Ectodermal cell (in vitro differentiated cells): ENCODE measurements around the gene CMKLR1.

Experiments used
- H3K27ac ChIP-seq: 2 replicates; pipeline ENCODE4 v1.7.0; 2013; ENCODE audit warnings: mild to moderate bottlenecking, low read depth, low read length; ENCODE audit not compliant: insufficient read depth, poor library complexity, severe bottlenecking
- H3K27me3 ChIP-seq: 2 replicates; pipeline ENCODE4 v1.7.0; 2013; ENCODE audit warnings: mild to moderate bottlenecking, low read length; ENCODE audit not compliant: insufficient read depth, control insufficient read depth, poor library complexity, severe bottlenecking
- H3K36me3 ChIP-seq: one replicate; pipeline ENCODE4 v1.7.0; 2013; ENCODE audit warnings: low read length; ENCODE audit not compliant: control insufficient read depth, insufficient read depth
- H3K4me1 ChIP-seq: one replicate; pipeline ENCODE4 v1.7.0; 2013; ENCODE audit warnings: low read length; ENCODE audit not compliant: control insufficient read depth, insufficient read depth
- H3K4me3 ChIP-seq: 2 replicates; pipeline ENCODE4 v1.7.0; 2013; ENCODE audit warnings: low read depth, low read length, control low read depth; ENCODE audit not compliant: insufficient read depth
- H3K9me3 ChIP-seq: 2 replicates; pipeline ENCODE4 v1.7.0; 2013; ENCODE audit warnings: mild to moderate bottlenecking, low read length, moderate library complexity; ENCODE audit not compliant: control insufficient read depth
- WGBS, 2 experiments: methylation state at CpG; one replicate each; pipeline ENCODE4 v1.1.7; 2013; ENCODE audit warnings: missing lambda C conversion rate in 2 of 2; 5-methylcytosine and 5-hydroxymethylcytosine counted together

CMKLR1 gene

DNA sequence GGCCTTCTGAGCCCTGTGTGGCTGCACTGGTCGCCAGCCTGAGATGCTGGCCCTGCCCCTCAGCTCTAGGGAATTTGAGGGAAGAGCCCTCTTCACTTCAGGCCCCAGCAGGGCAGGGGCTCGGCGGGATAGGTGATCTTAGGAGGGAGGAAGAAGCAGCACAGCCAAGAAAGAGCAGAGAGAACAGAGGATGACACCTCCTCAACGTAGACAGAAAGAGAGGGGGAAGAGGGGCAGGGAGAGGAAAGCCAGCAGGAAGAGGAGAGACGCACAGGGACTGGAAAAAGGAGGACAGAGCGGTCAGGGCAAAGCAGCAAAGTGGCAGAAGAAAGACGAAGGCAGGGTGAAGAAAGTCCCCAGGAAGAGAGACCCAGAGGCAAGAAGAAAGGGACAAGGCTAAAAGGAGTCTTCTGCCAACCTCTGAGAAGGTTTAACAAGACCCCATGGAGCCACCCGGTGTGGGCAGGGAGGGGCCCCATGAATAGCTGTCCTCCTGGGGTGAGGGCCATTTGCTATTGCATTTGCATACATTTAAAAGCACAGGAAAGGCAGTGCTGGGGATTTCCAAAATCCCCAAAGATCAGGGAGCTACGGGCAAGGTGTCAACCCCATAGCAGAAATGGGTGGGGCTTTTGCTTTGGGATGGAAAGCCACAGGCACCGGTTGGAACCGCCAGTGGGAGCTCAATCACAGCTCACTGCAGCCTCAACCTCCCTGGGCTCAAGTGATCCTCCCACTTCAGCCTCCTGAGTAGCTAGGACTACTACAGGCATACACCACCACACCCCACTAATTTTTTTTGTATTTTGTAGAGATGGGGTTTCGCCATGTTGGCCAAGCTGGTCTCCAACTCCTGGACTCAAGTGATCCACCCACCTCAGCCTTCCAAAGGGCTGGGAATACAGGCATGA lies 22.7 kb downstream of the CMKLR1 start:
- Histone ChIP-seq H3K9me3 (no peaks in the 10 kb centered on the region), H3K27ac (no peak overlapping the region), H3K4me1 (peaks cover 10% of the 10 kb centered on the region), H3K27me3 (no peaks in the 10 kb centered on the region), H3K36me3 (no peaks in the 10 kb centered on the region), H3K4me3 (no peak overlapping the region)
- 23 to 25% methylated on average over 11 to 12 of the region's 12 CpGs for WGBS, 2 experiments

GRCh38 chr12:108315486-108316105 lies 23.5 kb downstream of the CMKLR1 start:
- H3K4me3 ChIP-seq: no peak overlapping the region
- H3K9me3 ChIP-seq: no peaks in the 10 kb centered on the region
- H3K27me3 ChIP-seq: no peaks in the 10 kb centered on the region
- H3K27ac ChIP-seq: no peak overlapping the region
- WGBS, 2 experiments: 89 to 91% methylated on average over 4 of the region's 4 CpGs
- H3K36me3 ChIP-seq: no peaks in the 10 kb centered on the region
- H3K4me1 ChIP-seq: peaks cover 12% of the 10 kb centered on the region

DNA sequence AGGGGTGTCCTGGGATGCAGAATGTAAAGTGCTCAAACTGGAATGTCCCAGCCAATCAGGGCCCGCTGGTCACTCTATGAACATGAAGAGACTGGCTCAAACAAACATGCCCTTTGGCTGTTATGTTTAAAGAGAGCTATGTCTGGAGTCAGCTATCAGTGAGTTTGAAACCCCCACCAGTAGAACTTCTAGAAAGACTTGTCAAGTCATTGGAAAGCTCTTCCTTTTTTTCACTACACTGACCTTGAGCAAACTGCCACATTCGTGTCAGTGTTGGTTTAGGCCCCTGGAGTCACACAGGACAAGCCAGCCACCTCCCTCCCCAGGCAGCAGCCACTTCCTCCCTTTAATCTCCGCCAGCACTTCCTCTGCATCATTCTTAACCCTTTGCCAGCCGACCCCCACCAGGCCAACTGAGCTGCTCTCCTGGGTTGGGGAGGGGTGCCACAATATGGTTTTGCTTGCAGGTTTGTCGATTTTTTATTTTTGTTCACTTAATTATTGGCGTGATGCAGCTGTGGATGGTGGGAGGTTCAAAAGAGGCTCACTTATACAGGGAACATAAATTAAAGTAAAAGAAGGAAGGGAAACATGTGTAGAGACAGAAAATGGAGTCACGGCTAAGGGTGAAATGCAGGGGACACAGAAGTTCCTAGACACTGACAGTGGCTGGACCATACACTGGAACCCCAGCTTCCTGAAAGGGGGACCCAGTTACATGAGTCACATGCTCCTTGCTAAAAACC lies 25.3 kb downstream of the CMKLR1 start:
- 70 to 71% methylated on average over 7 of the region's 7 CpGs for WGBS, 2 experiments
- H3K27ac ChIP-seq: no peak overlapping the region
- H3K27me3 ChIP-seq: no peaks in the 10 kb centered on the region
- no peaks in the 10 kb centered on the region for H3K9me3 ChIP-seq
- no peaks in the 10 kb centered on the region for H3K36me3 ChIP-seq
- no peak overlapping the region for H3K4me3 ChIP-seq
- peaks cover 14% of the 10 kb centered on the region for H3K4me1 ChIP-seq

DNA sequence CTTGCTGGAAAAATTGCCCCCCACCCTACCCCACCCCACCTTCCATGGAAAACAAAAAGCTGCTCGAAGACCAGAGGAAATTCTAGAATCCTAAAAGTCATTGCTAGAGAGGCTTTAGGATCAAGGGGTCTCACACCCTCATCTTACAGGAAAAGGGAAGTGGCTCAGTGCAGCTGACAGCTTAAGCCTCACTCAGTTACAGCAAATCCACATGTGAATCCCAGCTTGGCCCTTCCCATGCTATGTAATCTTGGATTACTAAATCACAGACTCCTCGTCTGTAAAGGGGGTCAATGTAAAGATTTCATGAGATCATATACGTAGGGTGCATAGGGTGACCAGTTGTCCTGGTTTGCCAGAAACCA lies 25.9 kb downstream of the CMKLR1 start:
- H3K9me3 ChIP-seq: no peaks in the 10 kb centered on the region
- no peaks in the 10 kb centered on the region for H3K36me3 ChIP-seq
- H3K4me1 ChIP-seq: peaks cover 14% of the 10 kb centered on the region
- H3K27ac ChIP-seq: no peak overlapping the region
- WGBS, 2 experiments: 84 to 91% methylated on average over 3 of the region's 3 CpGs
- no peaks in the 10 kb centered on the region for H3K27me3 ChIP-seq
- H3K4me3 ChIP-seq: no peak overlapping the region

GRCh38 chr12:108312693-108313189 lies 26.4 kb downstream of the CMKLR1 start:
- Histone ChIP-seq H3K36me3 (no peaks in the 10 kb centered on the region), H3K9me3 (no peaks in the 10 kb centered on the region), H3K27ac (no peak overlapping the region), H3K27me3 (no peaks in the 10 kb centered on the region), H3K4me3 (no peak overlapping the region), H3K4me1 (peaks cover 14% of the 10 kb centered on the region)
- WGBS, 2 experiments: 66 to 68% methylated on average over 5 of the region's 5 CpGs

- Histone ChIP-seq H3K27ac (no peak overlapping the region), H3K4me1 (peaks cover 14% of the 10 kb centered on the region), H3K9me3 (no peaks in the 10 kb centered on the region), H3K27me3 (no peaks in the 10 kb centered on the region), H3K4me3 (no peak overlapping the region), H3K36me3 (no peaks in the 10 kb centered on the region)
- WGBS, 2 experiments: 86 to 89% methylated on average over 7 of the region's 7 CpGs
Observed at GRCh38 chr12:108312073-108312659, 26.9 kb downstream of the CMKLR1 start.

DNA sequence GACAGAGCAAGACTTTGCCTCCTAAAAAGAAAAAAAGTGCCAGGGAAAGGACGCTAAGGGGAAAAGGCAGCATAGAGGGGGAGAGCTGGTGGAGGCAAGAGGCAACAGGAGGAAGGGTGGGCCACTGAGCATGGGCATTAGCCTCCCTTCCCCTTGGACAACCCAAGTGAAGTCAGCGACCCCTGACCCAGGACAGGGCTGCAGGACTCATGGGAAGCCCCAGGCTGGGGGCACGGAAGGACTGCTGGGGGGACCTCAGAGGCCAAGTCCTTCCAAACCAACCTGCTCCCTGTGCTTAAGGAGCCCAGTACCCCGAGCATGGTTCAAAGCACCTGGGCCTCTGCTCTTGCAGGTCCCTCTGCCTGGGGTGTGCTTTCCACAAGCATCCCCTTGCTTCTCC lies 27.5 kb downstream of the CMKLR1 start:
- H3K36me3 ChIP-seq: no peaks in the 10 kb centered on the region
- no peak overlapping the region for H3K4me3 ChIP-seq
- H3K9me3 ChIP-seq: no peaks in the 10 kb centered on the region
- peaks cover 13% of the 10 kb centered on the region for H3K4me1 ChIP-seq
- H3K27me3 ChIP-seq: no peaks in the 10 kb centered on the region
- H3K27ac ChIP-seq: no peak overlapping the region
- 86 to 91% methylated on average over 4 of the region's 4 CpGs for WGBS, 2 experiments

DNA sequence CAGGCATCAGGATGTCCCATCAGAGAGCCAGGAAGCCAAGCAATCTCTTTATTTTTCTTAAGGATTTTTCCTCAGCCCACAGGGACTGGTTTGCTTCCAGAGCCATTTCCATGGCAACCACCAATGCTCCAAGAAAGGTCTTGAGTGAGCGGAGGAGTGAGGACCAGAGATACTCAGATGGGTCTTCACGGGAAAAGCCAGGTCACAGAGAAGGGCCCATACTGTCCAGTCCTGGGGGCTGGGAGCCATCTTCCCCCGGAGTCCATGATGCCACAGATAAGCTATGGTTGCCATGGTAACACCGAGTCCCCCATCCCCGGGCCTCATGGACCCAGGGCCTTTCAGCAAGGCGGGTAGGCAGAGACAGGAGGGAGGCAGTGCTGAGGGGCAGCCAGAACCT lies 28.6 kb downstream of the CMKLR1 start:
- no peaks in the 10 kb centered on the region for H3K36me3 ChIP-seq
- no peak overlapping the region for H3K27ac ChIP-seq
- H3K27me3 ChIP-seq: no peaks in the 10 kb centered on the region
- H3K9me3 ChIP-seq: no peaks in the 10 kb centered on the region
- peaks cover 8% of the 10 kb centered on the region for H3K4me1 ChIP-seq
- 79% methylated on average over 6 of the region's 6 CpGs for whole genome bisulfite sequencing, 2 experiments
- H3K4me3 ChIP-seq: no peak overlapping the region

DNA sequence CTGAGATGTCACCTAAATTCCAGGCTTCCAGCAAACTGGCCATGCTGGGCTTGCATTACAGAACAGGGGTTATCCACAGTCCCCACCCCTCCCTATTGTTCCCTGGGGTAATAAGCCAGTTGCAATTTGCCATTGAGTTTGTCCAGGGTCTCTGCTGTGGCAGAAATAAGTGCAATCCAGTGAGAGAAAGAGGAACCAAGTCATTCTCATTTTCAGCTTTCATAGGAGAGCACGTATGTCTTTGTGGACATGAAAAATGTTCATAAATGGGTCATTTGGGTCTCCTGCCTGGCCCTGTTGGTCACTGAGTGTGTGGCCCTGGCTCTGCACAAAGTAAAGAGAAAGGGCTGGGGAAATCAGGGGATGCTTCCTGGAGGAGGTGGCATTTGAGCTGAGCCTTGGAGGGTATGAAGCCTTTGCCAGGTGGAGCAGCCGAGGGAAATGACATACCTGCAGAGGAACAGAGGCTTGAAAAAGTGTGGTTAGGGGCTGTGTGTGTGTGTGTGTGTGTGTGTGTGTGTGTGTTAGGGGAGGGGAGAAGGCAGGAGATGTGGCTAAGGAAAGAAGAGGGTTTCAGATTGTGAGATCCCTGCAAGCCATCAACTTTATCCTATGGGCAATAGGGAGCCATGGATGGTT lies 29.3 kb downstream of the CMKLR1 start:
- Histone ChIP-seq H3K4me1 (peaks cover 8% of the 10 kb centered on the region), H3K27ac (no peak overlapping the region), H3K36me3 (no peaks in the 10 kb centered on the region), H3K9me3 (no peaks in the 10 kb centered on the region), H3K4me3 (no peak overlapping the region), H3K27me3 (no peaks in the 10 kb centered on the region)
- WGBS, 2 experiments: 94 to 96% methylated on average over 2 of the region's 2 CpGs
